Type B pancreatic cell (in vitro differentiated cells): ENCODE measurements around the gene LAD1. TPM values are rescaled to one million over a fixed set of nuclear protein-coding genes. Genes with fewer than 3 reads are reported as not detected.

Experiments used
- DNase-seq: peaks from one replicate; pipeline ENCODE4 v3.0.0; 2021; ENCODE audit warnings: mixed read lengths; ENCODE audit not compliant: unreplicated experiment; ENCODE audit errors: extremely low spot score
- H3K27ac Mint-ChIP-seq: 2 replicates; pipeline ENCODE4 v1.8.0; 2021; ENCODE audit warnings: mild to moderate bottlenecking, mixed read lengths
- H3K27me3 Mint-ChIP-seq: 2 replicates; pipeline ENCODE4 v1.8.0; 2021; ENCODE audit warnings: mixed read lengths
- H3K36me3 Mint-ChIP-seq: 2 replicates; pipeline ENCODE4 v1.8.0; 2021; ENCODE audit warnings: mixed read lengths
- H3K4me1 Mint-ChIP-seq: one replicate; pipeline ENCODE4 v1.8.0; 2021; ENCODE audit warnings: mixed read lengths; ENCODE audit not compliant: unreplicated experiment
- H3K4me3 Mint-ChIP-seq: 2 replicates; pipeline ENCODE4 v1.8.0; 2021; ENCODE audit warnings: mild to moderate bottlenecking, mixed read lengths
- H3K9me3 Mint-ChIP-seq: 2 replicates; pipeline ENCODE4 v1.8.0; 2021; ENCODE audit warnings: mixed read lengths
- total RNA-seq: library from RNA; stranded (reverse); gene quantifications from 2 replicates; pipeline ENCODE4 v1.2.1, GENCODE V29; 2021; ENCODE audit warnings: low replicate concordance
- TF ChIP-seq, protein P1 (sequence below): fragments of 200-600 bp; sonication (generic); conservative IDR thresholded peaks from 2 replicates; pipeline ENCODE4 v1.5.0; 2021; ENCODE audit warnings: antibody characterized with exemption, mild to moderate bottlenecking

LAD1 gene
- total RNA-seq, 1 donor from 2014 or later = 41.2 TPM

DNA sequence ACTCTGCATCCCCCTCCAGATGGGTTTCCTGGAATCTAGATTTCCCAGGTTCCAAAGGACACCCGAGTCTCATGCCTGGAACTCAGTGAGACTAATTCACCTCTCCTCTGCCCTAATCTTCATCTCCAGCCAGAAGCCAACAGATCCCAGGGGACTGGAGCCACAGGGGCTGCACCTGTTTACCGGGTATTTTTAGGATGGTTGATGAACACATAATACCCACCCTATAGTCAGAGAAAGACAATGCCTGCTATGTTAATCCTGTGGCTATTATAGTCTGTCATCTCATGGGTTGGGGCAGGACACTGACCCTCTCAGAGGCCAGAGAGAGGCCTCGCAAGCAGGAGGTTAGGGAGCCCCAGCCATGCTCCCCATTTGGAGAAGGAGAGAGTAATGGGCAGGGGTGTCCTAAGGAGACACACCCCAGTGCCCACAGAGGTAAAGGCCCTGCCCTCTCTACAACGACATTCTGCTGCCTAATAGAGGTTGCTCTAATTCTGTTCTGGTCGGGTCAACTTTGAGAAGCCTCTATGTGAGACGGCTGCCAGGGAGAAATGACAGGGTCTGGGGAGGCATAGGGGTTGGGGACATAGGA is 23.4 kb upstream of the LAD1 start:
- Mint-ChIP-seq H3K27ac (no peak overlapping the region), H3K27me3 (peaks cover 6% of the 10 kb centered on the region), H3K9me3 (no peaks in the 10 kb centered on the region), H3K4me1 (peaks cover 11% of the 10 kb centered on the region), H3K36me3 (no peaks in the 10 kb centered on the region), H3K4me3 (no peak overlapping the region)
- TF ChIP-seq, protein P1, sequence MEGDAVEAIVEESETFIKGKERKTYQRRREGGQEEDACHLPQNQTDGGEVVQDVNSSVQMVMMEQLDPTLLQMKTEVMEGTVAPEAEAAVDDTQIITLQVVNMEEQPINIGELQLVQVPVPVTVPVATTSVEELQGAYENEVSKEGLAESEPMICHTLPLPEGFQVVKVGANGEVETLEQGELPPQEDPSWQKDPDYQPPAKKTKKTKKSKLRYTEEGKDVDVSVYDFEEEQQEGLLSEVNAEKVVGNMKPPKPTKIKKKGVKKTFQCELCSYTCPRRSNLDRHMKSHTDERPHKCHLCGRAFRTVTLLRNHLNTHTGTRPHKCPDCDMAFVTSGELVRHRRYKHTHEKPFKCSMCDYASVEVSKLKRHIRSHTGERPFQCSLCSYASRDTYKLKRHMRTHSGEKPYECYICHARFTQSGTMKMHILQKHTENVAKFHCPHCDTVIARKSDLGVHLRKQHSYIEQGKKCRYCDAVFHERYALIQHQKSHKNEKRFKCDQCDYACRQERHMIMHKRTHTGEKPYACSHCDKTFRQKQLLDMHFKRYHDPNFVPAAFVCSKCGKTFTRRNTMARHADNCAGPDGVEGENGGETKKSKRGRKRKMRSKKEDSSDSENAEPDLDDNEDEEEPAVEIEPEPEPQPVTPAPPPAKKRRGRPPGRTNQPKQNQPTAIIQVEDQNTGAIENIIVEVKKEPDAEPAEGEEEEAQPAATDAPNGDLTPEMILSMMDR = no peak
- DNase-seq = no peak

DNA sequence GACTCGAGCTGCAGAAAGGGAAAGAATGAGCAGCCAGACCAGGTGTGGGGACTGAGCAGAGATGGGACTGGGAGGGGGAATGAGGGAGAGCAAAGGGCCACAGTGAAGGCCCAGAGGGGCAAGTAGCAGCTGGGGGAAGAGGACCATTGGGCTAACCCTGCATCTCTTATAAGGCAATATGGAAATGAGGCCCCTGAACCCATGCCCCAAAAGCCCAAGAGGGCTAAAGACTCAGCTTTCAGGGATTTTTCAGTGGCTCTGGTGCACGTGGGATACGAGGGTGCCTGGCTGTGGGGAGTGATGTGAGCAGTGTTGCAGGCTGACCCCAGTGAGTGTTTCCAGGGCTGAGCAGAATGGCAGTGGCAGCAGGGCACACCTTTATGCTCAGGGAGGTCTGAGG is 22.9 kb upstream of the LAD1 start:
- Mint-ChIP-seq H3K27me3 (peaks cover 7% of the 10 kb centered on the region), H3K9me3 (no peaks in the 10 kb centered on the region), H3K4me3 (no peak overlapping the region), H3K4me1 (peaks cover 11% of the 10 kb centered on the region), H3K36me3 (no peaks in the 10 kb centered on the region), H3K27ac (no peak overlapping the region)
- TF ChIP-seq, protein P1 = no peak
- DNase-seq = no peak

DNA sequence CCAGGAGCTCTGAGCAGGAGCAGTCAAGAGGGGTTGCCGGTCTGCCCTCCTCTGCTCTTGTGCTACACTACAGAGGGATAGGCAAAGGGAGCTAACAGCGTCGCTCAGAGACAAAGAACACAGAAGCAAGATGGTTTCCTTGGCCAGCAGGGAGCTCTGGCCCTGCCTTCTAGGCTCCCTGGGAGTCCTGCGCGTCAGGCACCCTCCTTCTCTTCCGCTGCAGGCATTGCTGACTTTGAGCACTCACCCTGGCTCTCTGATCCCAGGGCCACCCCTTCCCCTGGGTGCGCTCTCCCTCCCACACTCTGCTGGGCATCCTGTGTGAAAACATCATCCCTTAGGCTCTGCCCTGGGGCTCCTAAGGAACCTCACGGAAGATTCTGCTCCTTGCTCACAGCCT is 21.9 kb upstream of the LAD1 start:
- TF ChIP-seq, protein P1 = no peak
- Mint-ChIP-seq H3K4me3 (no peak overlapping the region), H3K27ac (no peak overlapping the region), H3K27me3 (peaks cover 13% of the 10 kb centered on the region), H3K4me1 (peaks cover 11% of the 10 kb centered on the region), H3K36me3 (no peaks in the 10 kb centered on the region), H3K9me3 (no peaks in the 10 kb centered on the region)
- no peak for DNase-seq

DNA sequence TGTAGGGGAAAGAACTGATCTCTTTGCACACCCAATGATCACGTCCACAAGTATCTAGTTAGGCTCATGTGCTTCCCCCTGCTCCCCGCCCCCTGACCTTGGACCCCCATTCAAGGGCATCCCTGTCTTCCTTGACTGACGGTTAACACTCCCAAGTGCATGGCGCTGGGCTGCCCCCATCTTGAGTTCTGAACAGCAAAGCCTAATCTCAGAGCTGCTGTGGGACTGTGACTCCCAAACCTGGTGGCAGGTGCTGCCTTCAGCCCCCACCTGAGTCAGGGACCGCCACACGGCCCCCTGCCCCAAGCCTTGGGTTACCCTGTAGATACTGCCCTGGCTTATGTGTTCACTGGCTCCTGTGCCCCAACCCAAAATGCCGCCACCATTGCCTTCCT is 21.5 kb upstream of the LAD1 start:
- TF ChIP-seq, protein P1 = no peak
- no peaks in the 10 kb centered on the region for H3K36me3 Mint-ChIP-seq
- no peak overlapping the region for H3K27ac Mint-ChIP-seq
- no peaks in the 10 kb centered on the region for H3K9me3 Mint-ChIP-seq
- peaks cover 11% of the 10 kb centered on the region for H3K4me1 Mint-ChIP-seq
- H3K27me3 Mint-ChIP-seq = peaks cover 13% of the 10 kb centered on the region
- no peak overlapping the region for H3K4me3 Mint-ChIP-seq
- DNase-seq = no peak

DNA sequence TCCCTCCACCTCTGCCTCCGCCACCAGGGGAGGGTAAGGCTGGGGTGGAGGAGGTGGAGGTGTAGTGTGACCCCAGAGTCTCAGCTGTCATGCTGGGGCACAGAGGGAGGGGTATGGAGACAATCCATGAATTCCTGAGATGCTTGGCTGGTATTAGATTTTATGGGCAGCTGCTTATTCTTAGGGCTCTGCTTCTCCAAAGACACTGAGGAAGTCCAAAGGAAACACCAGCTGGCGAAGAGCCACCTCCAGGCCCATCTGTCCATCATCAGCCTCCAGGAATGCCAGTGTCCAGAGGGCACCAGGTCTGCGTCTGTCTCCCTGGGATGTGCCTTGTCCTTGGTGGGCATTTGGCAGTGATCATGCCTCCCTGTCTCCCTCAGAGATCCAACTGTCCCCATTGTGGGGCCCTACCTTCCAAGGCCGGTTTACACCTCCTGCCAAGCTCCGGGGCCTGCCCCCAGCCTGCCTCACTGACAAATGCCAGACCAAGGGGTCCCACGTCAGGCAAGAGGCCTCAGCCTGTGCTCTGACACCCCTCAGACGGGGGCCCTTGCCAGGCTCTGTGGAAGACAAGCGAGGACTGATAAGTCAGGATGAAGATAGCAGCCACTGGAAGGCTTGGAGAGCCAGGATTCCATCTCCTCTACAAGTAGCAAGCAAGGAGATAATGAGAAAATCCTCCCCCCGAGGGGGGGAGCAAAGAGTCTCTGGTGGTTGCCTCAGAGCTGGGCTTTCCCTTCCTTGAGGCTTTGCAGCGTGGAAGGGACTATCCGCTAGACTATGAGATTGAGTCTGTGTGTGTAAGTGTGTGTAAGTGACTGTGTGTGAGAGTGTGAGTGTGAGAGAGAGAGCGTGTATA is 20.9 kb upstream of the LAD1 start:
- H3K36me3 Mint-ChIP-seq = no peaks in the 10 kb centered on the region
- H3K9me3 Mint-ChIP-seq = no peaks in the 10 kb centered on the region
- H3K27me3 Mint-ChIP-seq = peaks cover 13% of the 10 kb centered on the region
- no peak for DNase-seq
- H3K27ac Mint-ChIP-seq = no peak overlapping the region
- TF ChIP-seq, protein P1 = no peak
- peaks cover 11% of the 10 kb centered on the region for H3K4me1 Mint-ChIP-seq
- no peak overlapping the region for H3K4me3 Mint-ChIP-seq
